Muscle of leg (tissue), 11 donors: Measurements from ENCODE around the gene POLA1. TPM values are rescaled to one million over a fixed set of nuclear protein-coding genes. Genes with fewer than 3 reads are reported as not detected.
A peak's percentile ranks its signal among the peaks of the same experiment; 100 is the strongest.

Experiments
- DNase-seq: peaks from one replicate; pipeline ENCODE4 v3.0.0; 2013
- H3K27ac ChIP-seq: one replicate; pipeline ENCODE4 v1.5.1; 2013; ENCODE audit warnings: mild to moderate bottlenecking, low read length, control low read depth
- H3K27me3 ChIP-seq: one replicate; pipeline ENCODE4 v1.6.1; 2013; ENCODE audit warnings: low read length; ENCODE audit not compliant: control insufficient read depth, insufficient read depth
- H3K36me3 ChIP-seq: one replicate; pipeline ENCODE4 v1.6.1; 2013; ENCODE audit warnings: low read length; ENCODE audit not compliant: control insufficient read depth, insufficient read depth
- H3K4me1 ChIP-seq: one replicate; pipeline ENCODE4 v1.6.1; 2013; ENCODE audit warnings: low read length; ENCODE audit not compliant: control insufficient read depth, insufficient read depth
- H3K4me3 ChIP-seq: one replicate; pipeline ENCODE4 v1.5.1; 2013; ENCODE audit warnings: low read length, control low read depth
- H3K9me3 ChIP-seq: replicated peaks from 2 replicates; pipeline ENCODE4 v1.6.1; 2013; ENCODE audit warnings: low read depth, low read length; ENCODE audit not compliant: control insufficient read depth
- WGBS: methylation state at CpG from one replicate; pipeline ENCODE4 v1.1.5; 2013; ENCODE audit warnings: missing lambda C conversion rate; ENCODE audit not compliant: insufficient coverage; 5-methylcytosine and 5-hydroxymethylcytosine counted together
- polyA plus RNA-seq, 8 donors: library from polyadenylated mRNA; unstranded; fragments of 120-200 nt; gene quantifications; one replicate each; pipeline versions ENCODE4 v1.2.1 to v1.2.3, GENCODE V29; 2013; ENCODE audit warnings: inconsistent platforms in 1 of 8, low replicate concordance in 1 of 8; ENCODE audit not compliant: insufficient read length in 8 of 8, insufficient read depth in 1 of 8
- total RNA-seq: library from RNA; stranded (reverse); fragments of 120-200 nt; gene quantifications from one replicate; pipeline ENCODE4 v1.2.4, GENCODE V29; 2013

POLA1 gene
- total and polyA plus RNA-seq, 9 donors: 10.9 to 19.9 (median 16.3) TPM

GRCh38 chrX:25016938-25017598, 323.4 kb downstream of the POLA1 start:
- Histone ChIP-seq H3K4me3 (no peak overlapping the region), H3K9me3 (no peaks in the 10 kb centered on the region), H3K4me1 (peaks cover 22% of the 10 kb centered on the region), H3K36me3 (no peaks in the 10 kb centered on the region), H3K27ac (no peak overlapping the region), H3K27me3 (peaks cover 85% of the 10 kb centered on the region)
- 57% methylated on average over 1 of the region's 17 CpGs for WGBS
- DNase-seq: no peak

DNA sequence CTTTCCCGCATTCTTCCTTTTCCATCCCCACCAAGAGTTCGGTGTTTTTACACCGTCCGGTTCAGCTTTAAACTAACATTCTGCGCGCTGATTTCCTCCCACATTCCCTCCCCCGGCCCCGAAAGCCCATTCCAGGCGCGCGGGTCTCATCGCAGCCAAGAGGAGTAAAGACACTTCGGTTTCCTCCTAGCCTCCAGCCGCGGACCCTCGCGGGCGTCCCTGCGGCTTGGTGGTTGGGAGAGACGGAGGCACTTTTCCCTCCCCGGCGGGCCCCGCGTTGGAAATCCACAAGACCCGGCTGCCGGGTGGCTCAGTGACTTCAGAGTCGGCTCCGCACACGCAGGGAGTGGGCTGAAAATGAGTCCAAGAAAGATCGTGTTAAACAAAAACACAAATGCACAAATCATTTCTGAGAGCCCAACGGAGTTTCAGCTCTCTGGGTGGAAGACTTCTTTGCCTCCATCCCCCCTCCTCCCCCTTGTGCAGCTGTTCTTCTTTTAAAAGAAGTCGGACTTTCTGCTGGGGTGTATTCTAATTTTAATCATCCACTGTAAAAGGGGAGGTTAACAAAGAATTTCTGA, 324.0 kb downstream of the POLA1 start:
- peak; percentile 39 for DNase-seq
- Histone ChIP-seq H3K4me3 (peak overlapping the region; percentile 25), H3K9me3 (no peaks in the 10 kb centered on the region), H3K27me3 (peaks cover 85% of the 10 kb centered on the region), H3K36me3 (no peaks in the 10 kb centered on the region), H3K4me1 (peaks cover 22% of the 10 kb centered on the region), H3K27ac (no peak overlapping the region)
- WGBS: 32% methylated on average over 21 of the region's 32 CpGs

GRCh38 chrX:25018682-25019081, 325.0 kb downstream of the POLA1 start:
- DNase-seq: no peak
- Histone ChIP-seq H3K4me3 (no peak overlapping the region), H3K4me1 (peaks cover 20% of the 10 kb centered on the region), H3K36me3 (no peaks in the 10 kb centered on the region), H3K27me3 (peaks cover 88% of the 10 kb centered on the region), H3K9me3 (no peaks in the 10 kb centered on the region), H3K27ac (no peak overlapping the region)
- no CpG with 5 or more reads among the region's 3 CpGs for WGBS

DNA sequence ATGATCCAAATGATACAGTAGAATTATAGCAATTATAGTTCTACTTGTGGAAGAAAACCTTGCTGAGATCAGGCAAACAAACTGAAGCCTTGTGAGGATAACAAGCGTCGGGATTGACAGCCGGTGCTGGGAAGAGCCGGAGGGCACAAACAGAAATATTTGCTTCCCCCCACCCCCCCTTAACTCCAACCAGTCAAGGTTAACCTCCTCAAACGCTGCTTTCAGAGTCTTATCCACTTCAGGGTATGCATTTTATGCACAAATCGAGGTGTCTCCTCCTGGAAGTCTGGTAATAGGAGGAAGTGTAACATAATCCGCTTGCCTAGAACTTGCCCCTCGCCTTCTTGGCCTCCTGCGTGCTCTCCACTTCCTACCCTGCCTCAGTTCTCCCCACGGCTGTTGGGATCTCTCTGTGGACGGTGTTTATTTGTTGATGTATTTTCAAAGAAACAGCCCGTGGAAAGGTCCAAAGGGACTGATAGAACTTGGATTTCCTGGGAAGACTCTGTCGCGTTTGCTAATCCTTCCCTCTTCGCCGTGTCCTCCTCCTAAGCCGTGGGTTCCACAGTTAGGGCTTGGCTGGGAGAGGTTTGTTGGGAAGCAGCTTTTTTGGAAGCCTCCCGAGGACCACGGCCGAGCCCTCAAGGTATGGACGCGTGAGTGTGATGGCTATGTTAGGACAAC, 326.1 kb downstream of the POLA1 start:
- Histone ChIP-seq H3K9me3 (no peaks in the 10 kb centered on the region), H3K4me3 (no peak overlapping the region), H3K27ac (no peak overlapping the region), H3K36me3 (no peaks in the 10 kb centered on the region), H3K4me1 (peaks cover 20% of the 10 kb centered on the region), H3K27me3 (peaks cover 87% of the 10 kb centered on the region)
- WGBS: 23% methylated on average over 3 of the region's 22 CpGs
- DNase-seq: no peak

GRCh38 chrX:25020391-25020904, 326.7 kb downstream of the POLA1 start:
- Histone ChIP-seq H3K27ac (no peak overlapping the region), H3K4me1 (peaks cover 18% of the 10 kb centered on the region), H3K36me3 (no peaks in the 10 kb centered on the region), H3K4me3 (no peak overlapping the region), H3K27me3 (peaks cover 86% of the 10 kb centered on the region), H3K9me3 (no peaks in the 10 kb centered on the region)
- WGBS: 31% methylated on average over 18 of the region's 27 CpGs
- DNase-seq: no peak

DNA sequence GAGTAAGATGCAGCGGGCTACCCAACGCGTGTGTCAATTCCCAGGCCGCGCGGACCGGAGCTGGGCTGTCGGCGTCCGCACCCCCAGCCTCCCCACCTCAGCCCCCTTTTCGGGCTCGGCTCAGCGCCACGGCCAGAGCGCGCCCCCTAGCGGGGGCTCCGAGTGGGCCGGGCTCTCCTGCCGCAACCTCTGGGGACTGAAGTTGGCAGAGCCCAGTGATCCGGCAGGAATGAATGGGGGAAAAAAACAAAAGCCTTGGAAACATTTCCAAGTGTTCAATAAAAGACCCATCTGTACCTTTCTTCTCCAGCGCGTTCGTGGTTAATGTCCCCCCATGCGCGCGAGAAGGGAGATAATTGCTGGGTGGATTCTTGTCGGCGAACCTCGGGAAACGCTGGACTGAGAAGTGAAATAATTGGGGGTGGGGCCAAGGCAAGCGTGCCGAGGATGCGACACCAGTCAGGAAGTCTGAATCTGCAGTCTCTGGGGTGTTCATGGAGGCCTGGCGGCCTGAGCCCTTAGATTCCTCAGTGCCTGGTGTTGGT, 327.3 kb downstream of the POLA1 start:
- WGBS: 20% methylated on average over 14 of the region's 35 CpGs
- H3K4me3 ChIP-seq: no peak overlapping the region
- no peaks in the 10 kb centered on the region for H3K36me3 ChIP-seq
- no peak for DNase-seq
- no peak overlapping the region for H3K27ac ChIP-seq
- H3K9me3 ChIP-seq: no peaks in the 10 kb centered on the region
- peaks cover 15% of the 10 kb centered on the region for H3K4me1 ChIP-seq
- peaks cover 83% of the 10 kb centered on the region for H3K27me3 ChIP-seq

DNA sequence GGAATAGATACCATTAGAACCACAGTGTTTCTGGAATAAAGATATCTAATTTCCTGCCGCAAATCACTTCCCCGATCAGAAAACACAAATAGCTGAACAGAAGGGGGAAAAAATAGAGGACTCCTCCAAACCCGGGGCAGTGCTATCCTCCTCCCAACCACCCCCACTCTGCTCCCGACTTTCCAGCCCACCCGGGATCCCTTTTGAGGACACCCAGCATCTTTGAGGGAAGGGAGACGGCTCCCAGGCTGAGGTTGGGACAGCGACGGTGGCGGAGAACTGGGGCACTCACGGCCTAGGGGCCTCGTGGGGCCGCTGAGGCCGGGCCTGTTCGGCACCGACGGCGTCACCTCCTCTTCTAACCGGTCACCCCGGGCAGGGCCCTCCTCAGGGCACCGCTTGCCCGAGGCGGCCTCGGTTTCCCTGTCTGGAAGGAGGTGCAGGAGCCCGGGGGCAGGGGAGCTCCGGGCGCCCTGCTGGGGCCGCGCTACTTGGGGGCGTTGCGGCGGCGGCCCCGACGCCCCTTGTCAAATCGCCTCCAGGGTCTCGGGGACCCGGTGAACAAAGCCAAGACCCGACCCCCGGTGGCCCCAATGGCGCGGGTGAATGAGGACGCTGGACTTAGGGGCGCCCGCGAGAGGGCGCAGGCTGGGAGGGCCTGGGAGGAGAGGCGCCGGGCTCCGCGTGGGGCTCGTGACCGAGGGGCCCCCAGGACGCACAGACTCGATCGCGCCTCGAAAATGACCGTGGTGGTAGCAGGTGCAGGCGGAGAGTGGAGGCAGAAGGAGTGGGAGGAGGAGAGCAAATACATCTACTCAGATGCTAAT, 329.0 kb downstream of the POLA1 start:
- no peak for DNase-seq
- Histone ChIP-seq H3K4me1 (peaks cover 9% of the 10 kb centered on the region), H3K9me3 (no peaks in the 10 kb centered on the region), H3K27ac (no peak overlapping the region), H3K27me3 (peaks cover 79% of the 10 kb centered on the region), H3K4me3 (no peak overlapping the region), H3K36me3 (no peaks in the 10 kb centered on the region)
- 24% methylated on average over 56 of the region's 59 CpGs for WGBS

DNA sequence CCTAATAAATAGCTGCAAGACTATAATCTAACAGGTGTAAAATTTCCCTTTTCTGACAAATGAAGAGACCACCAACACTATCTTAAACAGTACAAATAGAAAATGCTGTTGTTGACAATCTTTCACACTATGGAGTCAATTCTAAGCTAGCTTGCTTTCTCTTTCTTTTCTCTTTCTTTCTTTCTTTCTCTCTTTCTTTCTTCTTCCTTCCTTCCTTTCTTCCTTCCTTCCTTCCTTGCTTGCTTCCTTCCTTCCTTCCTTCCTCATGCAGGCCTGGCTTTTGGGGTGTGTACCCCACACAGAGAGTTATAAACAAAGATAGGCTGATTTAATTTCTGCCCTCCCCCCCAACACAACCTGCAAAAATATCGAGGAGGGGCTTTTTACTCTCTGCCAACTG, 330.2 kb downstream of the POLA1 start:
- Histone ChIP-seq H3K4me3 (no peak overlapping the region), H3K4me1 (peaks cover 6% of the 10 kb centered on the region), H3K9me3 (no peaks in the 10 kb centered on the region), H3K36me3 (no peaks in the 10 kb centered on the region), H3K27me3 (peaks cover 74% of the 10 kb centered on the region), H3K27ac (no peak overlapping the region)
- no CpG with 5 or more reads among the region's 1 CpG for WGBS
- DNase-seq: no peak

DNA sequence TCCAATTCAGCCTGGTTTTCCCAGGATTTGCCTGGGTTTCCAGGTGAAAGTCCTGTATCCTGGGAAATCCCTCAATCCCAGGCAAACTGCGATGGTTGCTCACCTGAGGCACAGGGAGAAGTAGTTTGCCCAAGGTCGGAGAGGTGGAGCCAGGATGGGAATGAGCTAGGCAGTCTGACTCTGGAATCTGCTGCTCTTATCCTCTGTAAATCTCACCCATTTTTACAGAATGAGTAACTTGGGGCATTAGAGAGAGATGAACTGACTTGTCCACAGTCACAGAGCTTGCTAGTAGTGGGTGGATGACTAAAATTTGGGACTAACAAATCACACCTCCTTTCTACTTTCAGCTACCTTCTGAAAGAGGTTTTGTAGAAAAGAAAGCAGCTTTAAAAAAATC, 331.9 kb downstream of the POLA1 start:
- Histone ChIP-seq H3K4me3 (no peak overlapping the region), H3K27ac (no peak overlapping the region), H3K27me3 (peaks cover 66% of the 10 kb centered on the region), H3K9me3 (no peaks in the 10 kb centered on the region), H3K4me1 (peaks cover 3% of the 10 kb centered on the region), H3K36me3 (no peaks in the 10 kb centered on the region)
- WGBS: no CpG with 5 or more reads among the region's 2 CpGs
- DNase-seq: no peak
